DND-41 (cell line): ENCODE results near the gene TSPAN11.

Experiments
- ATAC-seq: fragments of 200-7000 bp; cut with Tn5 transposase; 3 replicates; pipeline ENCODE4 v1.9.1; 2021; ENCODE audit warnings: low read depth; ENCODE audit not compliant: insufficient read depth
- DNase-seq: peaks from one replicate; pipeline ENCODE4 v3.0.0-alpha.2; 2020
- H2AFZ ChIP-seq: 2 replicates; pipeline ENCODE4 v1.6.0; 2012; ENCODE audit warnings: low read depth, low read length
- H3K27ac ChIP-seq: 2 replicates; pipeline ENCODE4 v1.5.1; 2012; ENCODE audit warnings: low read length, inconsistent platforms
- H3K27me3 ChIP-seq: fragments of 200-600 bp; sonication (generic); 2 replicates; pipeline ENCODE4 v1.6.0; 2012; ENCODE audit warnings: low read length, mild to moderate bottlenecking, inconsistent platforms; ENCODE audit not compliant: insufficient read depth, poor library complexity
- H3K36me3 ChIP-seq: 2 replicates; pipeline ENCODE4 v1.5.1; 2012; ENCODE audit warnings: low read length, inconsistent platforms; ENCODE audit not compliant: insufficient read depth
- H3K4me1 ChIP-seq: 2 replicates; pipeline ENCODE4 v1.5.1; 2012; ENCODE audit warnings: mild to moderate bottlenecking, low read length; ENCODE audit not compliant: insufficient read depth
- H3K4me2 ChIP-seq: 2 replicates; pipeline ENCODE4 v1.6.0; 2012; ENCODE audit warnings: mild to moderate bottlenecking, moderate library complexity, low read length, inconsistent platforms; ENCODE audit not compliant: insufficient read depth
- H3K4me3 ChIP-seq, 2 experiments: fragments of 200-600 bp in 1 of 2; shearing (Covaris generic) in 1 of 2; 2 replicates each; pipeline ENCODE4 v1.5.1; 2012 to 2016; ENCODE audit warnings: inconsistent platforms in 2 of 2, low read length in 2 of 2, mild to moderate bottlenecking in 2 of 2, low read depth in 1 of 2, moderate library complexity in 1 of 2
- H3K79me2 ChIP-seq: 2 replicates; pipeline ENCODE4 v1.6.0; 2012; ENCODE audit warnings: low read length, inconsistent platforms; ENCODE audit not compliant: insufficient read depth
- H3K9ac ChIP-seq: 2 replicates; pipeline ENCODE4 v1.6.0; 2012; ENCODE audit warnings: low read depth, mild to moderate bottlenecking, inconsistent platforms, low read length, moderate library complexity
- H3K9me3 ChIP-seq: 2 replicates; pipeline ENCODE4 v1.5.1; 2012; ENCODE audit warnings: low read length, moderate library complexity, mild to moderate bottlenecking, inconsistent platforms; ENCODE audit not compliant: insufficient read depth, severe bottlenecking
- H4K20me1 ChIP-seq: 2 replicates; pipeline ENCODE4 v1.6.0; 2012; ENCODE audit warnings: low read length; ENCODE audit not compliant: insufficient read depth
- EZH2 ChIP-seq: IDR thresholded peaks from 3 replicates; pipeline ENCODE4 v1.6.1; 2012; ENCODE audit warnings: borderline replicate concordance, low read depth, mild to moderate bottlenecking, moderate library complexity, low read length, inconsistent platforms; ENCODE audit not compliant: severe bottlenecking
- TF ChIP-seq, protein P1 (sequence below): IDR thresholded peaks from 2 replicates; pipeline ENCODE4 v1.5.1; 2012; ENCODE audit warnings: borderline replicate concordance, low read length, moderate library complexity, mild to moderate bottlenecking; ENCODE audit not compliant: poor library complexity, severe bottlenecking; ENCODE audit errors: extremely low read depth

The TSPAN11 gene

DNA sequence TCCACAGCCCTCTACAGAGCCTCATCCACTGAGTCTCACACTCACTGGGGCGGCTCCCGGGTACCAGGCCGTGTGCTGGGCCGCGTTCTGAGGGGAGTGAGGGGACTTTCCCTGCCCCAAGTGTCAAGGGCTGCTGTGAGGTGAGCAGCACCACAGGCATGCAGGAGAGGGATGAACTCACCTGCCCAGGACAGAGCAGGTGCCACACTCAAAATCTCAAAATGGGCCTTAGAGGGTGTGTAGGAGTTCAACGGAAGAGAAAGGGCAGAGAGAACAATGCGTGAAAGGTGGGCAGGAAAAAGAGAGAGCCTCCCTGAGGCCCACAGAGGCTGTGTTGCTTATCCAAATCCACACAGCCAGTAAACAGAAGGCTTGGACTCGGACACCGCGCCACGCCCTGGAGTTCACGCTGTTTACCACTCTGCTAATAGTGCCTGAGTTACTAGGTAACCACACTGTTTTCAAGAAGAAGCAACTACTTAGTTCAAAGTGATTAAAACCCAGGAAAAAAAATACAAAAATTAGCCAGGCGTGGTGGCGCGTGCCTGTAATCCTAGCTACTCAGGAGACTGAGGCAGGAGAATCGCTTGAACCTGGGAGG lies 32.7 kb downstream of the TSPAN11 start:
- H2AFZ ChIP-seq = no peak overlapping the region
- no peak overlapping the region for H3K27ac ChIP-seq
- H3K9ac ChIP-seq = no peak overlapping the region
- H4K20me1 ChIP-seq = no peaks in the 10 kb centered on the region
- H3K4me2 ChIP-seq = no peak overlapping the region
- no peak for DNase-seq
- H3K9me3 ChIP-seq = no peaks in the 10 kb centered on the region
- ATAC-seq = no peak
- peaks cover 3% of the 10 kb centered on the region for H3K27me3 ChIP-seq
- H3K4me1 ChIP-seq = no peaks in the 10 kb centered on the region
- TF ChIP-seq, protein P1, sequence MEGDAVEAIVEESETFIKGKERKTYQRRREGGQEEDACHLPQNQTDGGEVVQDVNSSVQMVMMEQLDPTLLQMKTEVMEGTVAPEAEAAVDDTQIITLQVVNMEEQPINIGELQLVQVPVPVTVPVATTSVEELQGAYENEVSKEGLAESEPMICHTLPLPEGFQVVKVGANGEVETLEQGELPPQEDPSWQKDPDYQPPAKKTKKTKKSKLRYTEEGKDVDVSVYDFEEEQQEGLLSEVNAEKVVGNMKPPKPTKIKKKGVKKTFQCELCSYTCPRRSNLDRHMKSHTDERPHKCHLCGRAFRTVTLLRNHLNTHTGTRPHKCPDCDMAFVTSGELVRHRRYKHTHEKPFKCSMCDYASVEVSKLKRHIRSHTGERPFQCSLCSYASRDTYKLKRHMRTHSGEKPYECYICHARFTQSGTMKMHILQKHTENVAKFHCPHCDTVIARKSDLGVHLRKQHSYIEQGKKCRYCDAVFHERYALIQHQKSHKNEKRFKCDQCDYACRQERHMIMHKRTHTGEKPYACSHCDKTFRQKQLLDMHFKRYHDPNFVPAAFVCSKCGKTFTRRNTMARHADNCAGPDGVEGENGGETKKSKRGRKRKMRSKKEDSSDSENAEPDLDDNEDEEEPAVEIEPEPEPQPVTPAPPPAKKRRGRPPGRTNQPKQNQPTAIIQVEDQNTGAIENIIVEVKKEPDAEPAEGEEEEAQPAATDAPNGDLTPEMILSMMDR = no peak
- H3K36me3 ChIP-seq = no peaks in the 10 kb centered on the region
- H3K79me2 ChIP-seq = no peaks in the 10 kb centered on the region
- H3K4me3 ChIP-seq = no peak overlapping the region

DNA sequence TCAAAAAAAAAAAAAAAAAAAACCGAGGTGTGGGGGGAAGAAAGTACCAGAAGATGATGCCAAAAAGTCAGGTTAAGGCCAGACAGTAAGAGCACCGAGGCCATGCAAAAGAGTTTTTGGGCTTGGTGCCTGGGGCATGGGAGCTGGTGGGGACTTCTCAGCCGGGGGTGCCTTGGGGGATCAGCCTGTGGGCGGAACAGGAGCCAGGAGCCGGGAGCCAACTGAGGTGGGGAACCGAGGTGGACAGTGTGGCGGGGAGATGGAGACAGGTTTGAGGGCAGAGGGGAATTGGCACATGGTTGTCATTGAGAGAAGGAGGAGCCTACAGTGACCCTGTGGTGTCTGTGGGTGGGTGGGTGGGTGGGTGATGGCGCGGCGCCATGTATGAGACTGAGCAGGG lies 33.2 kb downstream of the TSPAN11 start:
- no peak overlapping the region for H3K4me2 ChIP-seq
- H3K27me3 ChIP-seq = peaks cover 1% of the 10 kb centered on the region
- H3K4me1 ChIP-seq = no peaks in the 10 kb centered on the region
- no peaks in the 10 kb centered on the region for H4K20me1 ChIP-seq
- no peak overlapping the region for H3K27ac ChIP-seq
- H3K9me3 ChIP-seq = no peaks in the 10 kb centered on the region
- no peak for ATAC-seq
- TF ChIP-seq, protein P1 = no peak
- no peak for TF ChIP-seq EZH2
- no peak overlapping the region for H2AFZ ChIP-seq
- H3K9ac ChIP-seq = no peak overlapping the region
- H3K36me3 ChIP-seq = no peaks in the 10 kb centered on the region
- no peak for DNase-seq
- no peak overlapping the region for H3K4me3 ChIP-seq
- no peaks in the 10 kb centered on the region for H3K79me2 ChIP-seq

DNA sequence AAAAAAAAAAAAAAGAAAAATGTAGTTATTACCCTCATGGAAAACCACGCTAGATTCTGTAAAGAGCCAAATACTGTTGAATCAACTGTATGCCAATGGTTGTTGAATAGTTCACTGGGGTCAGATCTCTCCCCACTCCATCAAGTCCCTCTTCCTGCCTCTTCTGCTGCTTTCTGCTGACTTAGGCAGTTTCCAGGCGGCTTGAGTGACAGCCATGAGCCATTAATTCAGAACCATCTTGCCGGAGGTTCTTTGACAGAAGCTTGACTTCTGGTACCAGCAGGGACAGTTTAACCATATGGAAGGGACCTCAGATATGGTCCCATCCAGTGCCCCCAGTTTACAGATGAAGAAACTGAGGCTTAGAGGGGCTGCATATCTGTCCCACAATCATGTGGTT lies 34.5 kb downstream of the TSPAN11 start:
- DNase-seq (no peak), ATAC-seq (no peak)
- TF ChIP-seq, protein P1 = no peak
- TF ChIP-seq EZH2 = no peak
- no peak overlapping the region for H2AFZ ChIP-seq
- H3K36me3 ChIP-seq = no peaks in the 10 kb centered on the region
- H3K9ac ChIP-seq = no peak overlapping the region
- H3K9me3 ChIP-seq = no peaks in the 10 kb centered on the region
- H3K4me1 ChIP-seq = no peaks in the 10 kb centered on the region
- H3K79me2 ChIP-seq = no peaks in the 10 kb centered on the region
- no peaks in the 10 kb centered on the region for H3K27me3 ChIP-seq
- no peak overlapping the region for H3K4me2 ChIP-seq
- no peak overlapping the region for H3K27ac ChIP-seq
- no peak overlapping the region for H3K4me3 ChIP-seq
- H4K20me1 ChIP-seq = no peaks in the 10 kb centered on the region

DNA sequence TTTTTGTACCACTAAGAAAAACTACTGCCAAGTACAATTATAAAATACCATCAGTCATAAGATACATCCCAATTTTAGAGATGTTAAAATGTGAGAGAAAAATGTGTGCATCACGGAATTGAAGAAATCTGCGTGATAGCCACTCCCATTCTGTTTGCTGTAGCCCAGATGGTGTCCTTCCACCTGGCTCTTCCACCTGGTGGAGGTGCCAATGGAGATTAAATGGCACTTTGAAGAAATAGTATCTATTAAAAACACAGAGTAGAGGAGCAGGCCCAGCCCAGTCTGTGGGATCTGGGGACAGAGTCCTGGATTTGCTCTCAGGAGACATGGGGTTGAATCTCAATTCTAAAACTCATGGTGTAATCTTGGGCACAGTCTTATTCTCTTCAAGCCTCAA lies 35.5 kb downstream of the TSPAN11 start:
- Histone ChIP-seq H3K27me3 (no peaks in the 10 kb centered on the region), H3K27ac (no peak overlapping the region), H3K9ac (no peak overlapping the region), H4K20me1 (no peaks in the 10 kb centered on the region), H3K79me2 (no peaks in the 10 kb centered on the region), H3K9me3 (no peaks in the 10 kb centered on the region), H3K4me1 (no peaks in the 10 kb centered on the region), H3K4me2 (no peak overlapping the region), H3K36me3 (no peaks in the 10 kb centered on the region), H3K4me3 (no peak overlapping the region), H2AFZ (no peak overlapping the region)
- no peak for DNase-seq
- TF ChIP-seq, protein P1 = no peak
- no peak for TF ChIP-seq EZH2
- no peak for ATAC-seq
